Stimulated activated CD4-positive, alpha-beta T cell treated with anti-CD3 and anti-CD28 coated beads, TNF-alpha, amount 100 ng/mL, for 48 hours (primary cell): ENCODE data around the gene CRELD2.
A peak's percentile ranks its signal among the peaks of the same experiment; 100 is the strongest.

Experiments
- DNase-seq, 3 donors: peaks; one replicate each; pipeline ENCODE4 v3.0.0-alpha.2; 2020; ENCODE audit warnings: low read depth in 3 of 3

Gene CRELD2

DNA sequence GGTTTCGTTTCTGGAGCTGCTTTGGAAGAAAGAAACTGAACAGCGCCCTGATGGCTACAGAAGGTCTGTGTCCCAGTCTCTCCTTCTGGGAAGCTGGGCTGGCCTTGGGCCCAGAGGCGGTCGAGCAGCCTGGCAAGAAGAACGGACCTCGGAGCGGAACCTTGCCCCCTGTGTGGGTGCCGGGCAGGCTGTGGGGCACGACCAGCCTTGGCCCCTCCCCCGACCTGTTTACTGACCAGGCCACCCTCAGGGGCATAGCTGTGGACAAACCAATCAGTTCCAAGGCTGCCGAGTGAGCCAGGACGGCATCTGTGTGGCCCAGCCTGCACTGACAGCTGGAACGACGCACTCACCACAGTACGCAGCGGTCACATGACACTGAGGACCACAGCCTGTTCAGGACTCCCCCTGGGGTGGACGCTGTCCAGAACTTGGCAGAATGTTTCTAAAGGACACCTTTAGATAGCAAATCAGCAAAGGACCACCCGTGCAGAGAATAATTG is 49.3 kb downstream of the CRELD2 start:
- no peak for DNase-seq

GRCh38 chr22:49968313-49968830 is 49.9 kb downstream of the CRELD2 start:
- no peak for DNase-seq

DNA sequence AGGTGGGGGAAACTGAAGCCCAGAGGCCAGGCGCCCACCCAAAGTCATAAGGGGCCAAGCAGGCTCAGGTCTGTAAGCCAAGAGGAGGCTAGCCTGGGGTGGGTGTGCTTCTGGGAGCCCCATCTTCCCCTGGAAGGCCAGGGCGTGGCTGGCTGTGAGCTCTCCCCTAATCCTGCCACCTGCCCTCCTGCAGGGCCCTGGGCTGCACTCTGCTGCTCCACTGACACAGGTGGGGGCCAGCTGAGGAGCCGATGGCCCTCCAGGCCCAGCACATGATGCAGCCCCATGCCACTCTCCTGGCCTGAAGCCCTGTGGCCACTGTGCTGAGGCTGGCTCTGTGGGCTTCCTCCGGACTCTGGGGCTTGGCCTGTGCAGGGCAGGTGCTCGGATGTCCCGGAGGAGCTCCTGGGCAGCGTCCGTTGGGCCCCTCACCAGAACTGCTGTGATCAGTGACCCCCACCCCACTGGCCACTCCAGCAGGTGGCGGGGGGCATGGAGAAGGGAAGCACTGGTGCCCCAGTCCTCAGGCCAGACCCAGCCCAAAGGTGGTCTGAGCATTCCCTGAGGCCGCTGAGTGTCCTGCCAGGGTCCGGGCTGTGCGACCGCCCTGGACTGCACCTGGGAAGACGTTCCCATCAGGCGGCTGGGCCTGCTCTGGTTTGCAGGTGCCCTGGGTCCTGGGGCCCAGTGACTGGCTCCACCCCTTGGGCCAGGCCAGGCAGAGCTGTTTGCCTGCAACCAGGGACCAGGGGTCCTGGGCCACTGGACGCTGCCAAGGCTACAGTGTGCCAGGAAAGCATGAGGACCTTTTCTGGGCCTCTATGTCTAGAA is 50.6 kb downstream of the CRELD2 start:
- DNase-seq = no peak

- DNase-seq = no peak
Measured at GRCh38 chr22:49969751-49970527, 51.5 kb downstream of the CRELD2 start.

DNA sequence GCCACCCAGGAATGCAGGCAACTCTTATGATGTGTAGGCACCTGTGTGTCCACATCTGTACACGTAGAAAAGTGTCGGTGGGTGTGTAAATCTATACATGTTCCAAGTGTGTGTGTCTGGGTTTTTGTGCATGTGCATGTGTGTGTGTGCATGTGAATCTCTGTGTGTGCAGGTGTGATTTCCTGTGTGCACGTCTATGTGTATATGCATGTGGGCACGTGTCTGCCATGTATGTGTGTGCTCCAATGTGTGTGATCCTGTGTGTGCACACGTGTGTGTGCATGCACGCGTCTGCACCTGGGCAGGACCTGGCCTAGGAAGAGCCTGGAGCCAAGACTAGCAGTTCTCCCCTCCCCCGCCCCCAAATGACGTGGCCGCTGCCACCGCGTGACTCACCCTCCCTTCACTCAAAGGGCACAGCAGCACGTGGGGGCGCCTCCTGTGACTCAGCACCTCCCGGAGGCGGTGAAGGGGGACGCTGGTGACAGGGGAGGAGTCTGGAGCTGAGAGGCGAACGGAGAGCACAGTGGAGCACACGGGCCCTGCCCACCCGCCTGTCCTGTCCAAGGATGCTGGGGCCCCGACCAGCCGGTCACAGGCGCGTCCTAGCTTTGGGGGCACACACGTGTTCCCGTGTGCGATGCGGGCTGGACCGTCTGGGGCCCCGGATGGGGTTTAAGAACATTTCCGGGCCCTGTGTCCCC is 52.2 kb downstream of the CRELD2 start:
- peak; percentile 93 to 99 (median 97) for DNase-seq

DNA sequence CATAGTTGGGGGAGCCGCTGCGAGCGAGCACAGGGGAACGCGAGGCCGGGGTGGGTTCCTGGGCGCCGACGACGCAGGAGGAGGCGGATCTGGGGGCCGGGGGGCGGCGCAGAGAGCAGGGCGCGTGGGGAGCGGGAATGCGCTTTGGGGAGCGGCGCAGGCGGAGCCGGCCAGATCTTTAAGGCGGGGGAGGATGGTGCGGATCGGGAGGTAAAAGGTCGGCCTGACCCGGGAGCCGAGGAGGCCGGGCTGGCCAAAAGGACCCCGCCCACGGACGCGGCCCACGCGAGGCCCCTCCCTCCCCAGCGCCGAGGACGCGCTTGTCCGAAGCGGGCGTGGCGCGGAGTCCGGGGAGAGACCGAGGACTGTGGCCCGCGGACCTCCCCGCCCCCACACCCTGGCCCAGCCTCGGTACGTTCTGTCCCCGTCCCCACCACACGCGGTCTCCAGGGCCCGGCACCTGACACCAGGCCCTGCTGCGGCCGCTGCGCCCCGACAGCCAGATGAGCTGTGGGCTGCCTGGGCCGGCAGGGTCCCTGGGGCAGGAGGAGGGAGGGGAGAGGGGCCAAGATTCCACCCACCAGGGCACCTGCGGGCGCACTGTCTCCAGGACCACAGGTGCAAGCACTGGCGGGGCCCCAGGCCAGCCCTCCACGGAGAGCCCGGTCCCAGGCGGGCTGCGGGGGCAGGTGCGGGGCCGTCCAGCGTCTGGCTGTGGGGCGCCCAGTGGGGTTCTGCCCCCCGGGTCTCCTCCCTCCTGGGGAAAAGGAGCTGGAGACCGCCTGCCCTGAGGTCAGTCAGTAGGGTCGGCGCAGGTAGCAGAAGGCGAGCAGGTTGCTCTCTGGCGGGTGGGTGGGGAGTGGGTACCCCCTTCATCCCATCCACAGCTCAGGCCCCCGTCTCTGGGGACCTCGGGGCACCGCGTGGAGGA is 53.1 kb downstream of the CRELD2 start:
- DNase-seq = peak in 1 of 3 donors; percentile 79

- no peak for DNase-seq
Measured at GRCh38 chr22:49972163-49973017, 54.0 kb downstream of the CRELD2 start.

- DNase-seq = no peak
Measured at GRCh38 chr22:49973018-49973961, 54.9 kb downstream of the CRELD2 start.

GRCh38 chr22:49975543-49976389 is 57.3 kb downstream of the CRELD2 start:
- peak in 2 of 3 donors; percentile 56 to 62 for DNase-seq

- DNase-seq = peak in 2 of 3 donors; percentile 63 to 65
Measured at GRCh38 chr22:49976439-49977175, 58.2 kb downstream of the CRELD2 start.
